ENCODE measurements around the gene CELA3A. TPM values are rescaled to one million over a fixed set of nuclear protein-coding genes. Genes with fewer than 3 reads are reported as not detected.
A peak's percentile ranks its signal among the peaks of the same experiment; 100 is the strongest.

The CELA3A gene
- total RNA-seq, 1 donor, result not detected

GRCh38 chr1:22048351-22049192 is 47.1 kb downstream of the CELA3A start:
- Histone ChIP-seq H3K27ac (ENCODE audit: low read depth, low read length) (no peak overlapping the region), H3K79me2 (ENCODE audit: insufficient read depth, low read length) (peaks cover 10% of the 10 kb centered on the region), H3K4me1 (ENCODE audit: insufficient read depth, low read length) (peaks cover 20% of the 10 kb centered on the region), H4K20me1 (ENCODE audit: insufficient read depth, low read length) (peaks cover 4% of the 10 kb centered on the region), H3K36me3 (ENCODE audit: insufficient read depth, low read length) (no peaks in the 10 kb centered on the region), H3K4me3 (ENCODE audit: insufficient read depth, low read length) (no peak overlapping the region), H2AFZ (ENCODE audit: low read length) (peak overlapping the region; percentile 33), H3K4me2 (ENCODE audit: insufficient read depth, low read length) (peak overlapping the region; percentile 46), H3K27me3 (ENCODE audit: insufficient read depth, low read length) (no peaks in the 10 kb centered on the region), H3K9me3 (ENCODE audit: low read depth, low read length) (peaks cover 2% of the 10 kb centered on the region)
- TF ChIP-seq, protein P1, sequence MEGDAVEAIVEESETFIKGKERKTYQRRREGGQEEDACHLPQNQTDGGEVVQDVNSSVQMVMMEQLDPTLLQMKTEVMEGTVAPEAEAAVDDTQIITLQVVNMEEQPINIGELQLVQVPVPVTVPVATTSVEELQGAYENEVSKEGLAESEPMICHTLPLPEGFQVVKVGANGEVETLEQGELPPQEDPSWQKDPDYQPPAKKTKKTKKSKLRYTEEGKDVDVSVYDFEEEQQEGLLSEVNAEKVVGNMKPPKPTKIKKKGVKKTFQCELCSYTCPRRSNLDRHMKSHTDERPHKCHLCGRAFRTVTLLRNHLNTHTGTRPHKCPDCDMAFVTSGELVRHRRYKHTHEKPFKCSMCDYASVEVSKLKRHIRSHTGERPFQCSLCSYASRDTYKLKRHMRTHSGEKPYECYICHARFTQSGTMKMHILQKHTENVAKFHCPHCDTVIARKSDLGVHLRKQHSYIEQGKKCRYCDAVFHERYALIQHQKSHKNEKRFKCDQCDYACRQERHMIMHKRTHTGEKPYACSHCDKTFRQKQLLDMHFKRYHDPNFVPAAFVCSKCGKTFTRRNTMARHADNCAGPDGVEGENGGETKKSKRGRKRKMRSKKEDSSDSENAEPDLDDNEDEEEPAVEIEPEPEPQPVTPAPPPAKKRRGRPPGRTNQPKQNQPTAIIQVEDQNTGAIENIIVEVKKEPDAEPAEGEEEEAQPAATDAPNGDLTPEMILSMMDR (IDR thresholded peaks at IDR 0.05; ENCODE audit: extremely low read depth, low read depth, low read length), result no peak
- peak; percentile 86 for DNase-seq (ENCODE audit: insufficient read length, low spot score, missing footprints)

DNA sequence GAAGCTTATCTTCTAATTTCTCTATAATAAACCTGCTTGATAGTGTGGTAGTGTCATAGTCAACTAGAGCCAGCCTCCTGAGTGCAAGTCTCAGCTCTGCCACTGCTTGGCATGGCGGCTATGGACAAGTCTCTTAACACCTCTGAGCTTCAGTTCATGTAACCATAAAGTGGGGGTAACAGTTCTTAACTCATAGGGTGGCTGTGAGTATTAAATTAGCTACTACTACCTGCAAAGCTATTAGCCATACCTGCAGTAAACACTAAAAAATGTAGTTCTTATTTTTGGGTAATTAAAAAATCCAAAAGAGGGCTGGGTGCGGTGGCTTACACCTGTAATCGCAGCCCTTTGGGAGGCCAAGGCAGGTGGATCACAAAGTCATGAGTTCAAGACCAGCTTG is 48.9 kb downstream of the CELA3A start:
- Histone ChIP-seq H3K27me3 (ENCODE audit: insufficient read depth, low read length) (no peaks in the 10 kb centered on the region), H3K4me2 (ENCODE audit: insufficient read depth, low read length) (no peak overlapping the region), H3K79me2 (ENCODE audit: insufficient read depth, low read length) (peaks cover 24% of the 10 kb centered on the region), H3K4me3 (ENCODE audit: insufficient read depth, low read length) (no peak overlapping the region), H4K20me1 (ENCODE audit: insufficient read depth, low read length) (peaks cover 19% of the 10 kb centered on the region), H3K27ac (ENCODE audit: low read depth, low read length) (no peak overlapping the region), H3K4me1 (ENCODE audit: insufficient read depth, low read length) (peaks cover 19% of the 10 kb centered on the region), H2AFZ (ENCODE audit: low read length) (no peak overlapping the region), H3K9me3 (ENCODE audit: low read depth, low read length) (peaks cover 2% of the 10 kb centered on the region), H3K36me3 (ENCODE audit: insufficient read depth, low read length) (no peaks in the 10 kb centered on the region)
- no peak for DNase-seq (ENCODE audit: insufficient read length, low spot score, missing footprints)
- TF ChIP-seq, protein P1 (IDR thresholded peaks at IDR 0.05; ENCODE audit: extremely low read depth, low read depth, low read length), result no peak

- no peak overlapping the region for H3K4me2 ChIP-seq (ENCODE audit: insufficient read depth, low read length)
- no peaks in the 10 kb centered on the region for H3K36me3 ChIP-seq (ENCODE audit: insufficient read depth, low read length)
- no peak for DNase-seq (ENCODE audit: insufficient read length, low spot score, missing footprints)
- H2AFZ ChIP-seq (ENCODE audit: low read length), result peak overlapping the region; percentile 88
- H3K4me1 ChIP-seq (ENCODE audit: insufficient read depth, low read length), result peaks cover 26% of the 10 kb centered on the region
- H3K27ac ChIP-seq (ENCODE audit: low read depth, low read length), result no peak overlapping the region
- H3K27me3 ChIP-seq (ENCODE audit: insufficient read depth, low read length), result no peaks in the 10 kb centered on the region
- peaks cover 32% of the 10 kb centered on the region for H4K20me1 ChIP-seq (ENCODE audit: insufficient read depth, low read length)
- peak overlapping the region; percentile 98 for H3K4me3 ChIP-seq (ENCODE audit: insufficient read depth, low read length)
- TF ChIP-seq, protein P1 (IDR thresholded peaks at IDR 0.05; ENCODE audit: extremely low read depth, low read depth, low read length), result no peak
- peaks cover 38% of the 10 kb centered on the region for H3K79me2 ChIP-seq (ENCODE audit: insufficient read depth, low read length)
- H3K9me3 ChIP-seq (ENCODE audit: low read depth, low read length), result no peaks in the 10 kb centered on the region
Observed at GRCh38 chr1:22051607-22052114, 50.2 kb downstream of the CELA3A start.
